Stomach (tissue), 4 donors: Measurements from ENCODE around the gene GRSF1.

Source experiments
- CTCF ChIP-seq, 7 experiments: fragments of 450-650 bp in 4 of 7; fragments of 200-600 bp in 3 of 7; sonication (generic) in 3 of 7; IDR thresholded peaks; one replicate each; pipeline ENCODE4 v1.5.1; 2016 to 2019; ENCODE audit warnings: antibody characterized with exemption in 7 of 7, control low read depth in 2 of 7, mild to moderate bottlenecking in 1 of 7
- EP300 ChIP-seq: sonication (generic); formaldehyde crosslinking; IDR thresholded peaks from one replicate; pipeline ENCODE4 v1.6.1; 2017; ENCODE audit warnings: antibody characterized with exemption
- POLR2A ChIP-seq, 4 donors: fragments of 450-650 bp; IDR thresholded peaks; one replicate each; pipeline ENCODE4 v1.6.1; 2016; ENCODE audit warnings: antibody characterized with exemption in 4 of 4, control low read depth in 2 of 4, mild to moderate bottlenecking in 1 of 4, moderate library complexity in 1 of 4
- POLR2AphosphoS5 ChIP-seq, 3 donors: sonication (generic); formaldehyde crosslinking; IDR thresholded peaks; one replicate each; pipeline ENCODE4 v1.6.1; 2016; ENCODE audit warnings: antibody characterized with exemption in 3 of 3

GRCh38 chr4:70858454-70858853 lies 18.8 kb upstream of the GRSF1 start:
- TF ChIP-seq POLR2A (IDR thresholded peaks at IDR 0.05) (no peak), CTCF (IDR thresholded peaks at IDR 0.05) (no peak), POLR2AphosphoS5 (IDR thresholded peaks at IDR 0.05) (no peak), EP300 (no peak)
